ENCODE data around the gene DAPK2. TPM values are rescaled to one million over a fixed set of nuclear protein-coding genes. Genes with fewer than 3 reads are reported as not detected.
A peak's percentile ranks its signal among the peaks of the same experiment; 100 is the strongest.

DAPK2 gene
- total and polyA plus RNA-seq, 4 donors = 4.0 to 6.7 (median 6.7) TPM

DNA sequence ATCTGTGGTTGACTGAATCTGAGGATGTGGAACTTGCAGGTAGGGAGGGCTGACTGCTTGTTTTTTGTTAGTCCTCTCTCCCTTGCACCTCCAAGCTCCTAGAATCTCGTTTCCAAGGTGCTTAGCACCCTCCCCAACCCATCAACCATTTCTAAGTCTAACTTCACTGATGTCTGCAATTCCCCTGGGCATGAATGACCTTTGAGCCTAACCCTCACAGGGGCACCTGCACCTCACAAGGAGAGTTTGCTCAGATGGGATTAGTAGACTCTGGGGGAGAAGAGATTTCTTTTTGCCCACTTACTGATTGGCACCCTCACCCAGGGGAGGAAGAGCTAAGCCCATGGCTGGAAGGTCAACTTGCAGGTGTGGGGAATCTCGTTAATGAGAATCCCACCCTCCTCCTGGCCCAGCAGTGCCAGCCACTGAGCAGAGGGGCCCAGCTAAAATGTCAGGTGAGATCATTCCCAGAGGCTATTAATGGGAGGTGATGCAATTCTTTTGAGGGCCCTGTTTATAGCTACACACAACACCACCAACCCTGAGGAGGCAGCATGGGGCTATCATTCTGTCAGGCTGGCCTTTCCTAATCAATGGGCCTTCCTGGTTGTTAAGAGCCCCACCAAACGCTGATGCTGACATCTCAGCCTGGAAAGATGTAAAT, 130.9 kb downstream of the DAPK2 start:
- 79% methylated on average over 2 of the region's 3 CpGs for WGBS (ENCODE audit: insufficient coverage)
- H3K4me1 ChIP-seq (ENCODE audit: control insufficient read depth, insufficient read depth, low read length) = peaks cover 25% of the 10 kb centered on the region
- no peaks in the 10 kb centered on the region for H3K36me3 ChIP-seq (ENCODE audit: control insufficient read depth, insufficient read depth, low read length)
- H3K9me3 ChIP-seq (ENCODE audit: control insufficient read depth, insufficient read depth, low read length) = no peaks in the 10 kb centered on the region
- no peak overlapping the region for H3K4me3 ChIP-seq (ENCODE audit: low read depth, low read length)
- peak overlapping the region; percentile 15 for H3K27ac ChIP-seq (ENCODE audit: low read depth, low read length)
- no peaks in the 10 kb centered on the region for H3K27me3 ChIP-seq (ENCODE audit: control insufficient read depth, insufficient read depth, low read length)
- DNase-seq (ENCODE audit: low read depth in 4 of 6, low spot score in 6 of 6) = no peak

- 90% methylated on average over 2 of the region's 3 CpGs for WGBS (ENCODE audit: insufficient coverage)
- no peak for DNase-seq (ENCODE audit: low read depth in 4 of 6, low spot score in 6 of 6)
- Histone ChIP-seq H3K27ac (ENCODE audit: low read depth, low read length) (no peak overlapping the region), H3K27me3 (ENCODE audit: control insufficient read depth, insufficient read depth, low read length) (no peaks in the 10 kb centered on the region), H3K36me3 (ENCODE audit: control insufficient read depth, insufficient read depth, low read length) (no peaks in the 10 kb centered on the region), H3K4me1 (ENCODE audit: control insufficient read depth, insufficient read depth, low read length) (peaks cover 39% of the 10 kb centered on the region), H3K9me3 (ENCODE audit: control insufficient read depth, insufficient read depth, low read length) (no peaks in the 10 kb centered on the region), H3K4me3 (ENCODE audit: low read depth, low read length) (no peak overlapping the region)
Observed at GRCh38 chr15:63913786-63914315, 132.4 kb downstream of the DAPK2 start.

GRCh38 chr15:63913336-63913735, 132.9 kb downstream of the DAPK2 start:
- no peak for DNase-seq (ENCODE audit: low read depth in 4 of 6, low spot score in 6 of 6)
- Histone ChIP-seq H3K27ac (ENCODE audit: low read depth, low read length) (no peak overlapping the region), H3K27me3 (ENCODE audit: control insufficient read depth, insufficient read depth, low read length) (no peaks in the 10 kb centered on the region), H3K4me1 (ENCODE audit: control insufficient read depth, insufficient read depth, low read length) (peaks cover 43% of the 10 kb centered on the region), H3K36me3 (ENCODE audit: control insufficient read depth, insufficient read depth, low read length) (peaks cover 1% of the 10 kb centered on the region), H3K9me3 (ENCODE audit: control insufficient read depth, insufficient read depth, low read length) (no peaks in the 10 kb centered on the region), H3K4me3 (ENCODE audit: low read depth, low read length) (no peak overlapping the region)
- 84% methylated on average over 8 of the region's 9 CpGs for WGBS (ENCODE audit: insufficient coverage)

DNA sequence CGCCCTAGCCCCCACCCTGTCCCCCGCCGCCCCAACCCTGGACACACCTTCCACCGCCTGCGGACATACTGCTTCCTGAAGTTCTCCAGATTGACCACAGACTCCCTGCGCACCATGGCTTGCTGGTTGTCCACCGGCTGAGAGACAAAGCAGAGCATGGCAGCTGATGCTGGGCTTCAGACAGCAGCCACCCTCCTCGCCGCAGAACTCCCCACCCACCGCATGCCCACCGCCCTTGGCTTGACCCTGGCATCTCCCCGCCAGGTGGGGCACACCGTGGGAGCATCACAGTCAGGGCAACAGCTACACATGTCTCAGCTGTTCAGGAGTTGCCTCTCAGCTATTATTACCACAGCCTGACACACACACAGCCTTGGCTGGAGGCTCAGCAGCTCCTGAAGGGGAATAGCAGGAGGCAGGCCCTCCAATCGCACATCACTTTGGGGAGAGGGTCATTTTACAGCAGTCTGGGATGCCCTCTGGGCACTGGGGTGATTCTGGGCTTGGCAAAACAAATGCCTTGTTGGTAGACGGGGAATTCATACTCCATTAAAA, 134.1 kb downstream of the DAPK2 start:
- Histone ChIP-seq H3K27me3 (ENCODE audit: control insufficient read depth, insufficient read depth, low read length) (no peaks in the 10 kb centered on the region), H3K27ac (ENCODE audit: low read depth, low read length) (no peak overlapping the region), H3K36me3 (ENCODE audit: control insufficient read depth, insufficient read depth, low read length) (peaks cover 4% of the 10 kb centered on the region), H3K4me3 (ENCODE audit: low read depth, low read length) (no peak overlapping the region), H3K4me1 (ENCODE audit: control insufficient read depth, insufficient read depth, low read length) (peaks cover 35% of the 10 kb centered on the region), H3K9me3 (ENCODE audit: control insufficient read depth, insufficient read depth, low read length) (no peaks in the 10 kb centered on the region)
- 81% methylated on average over 11 of the region's 15 CpGs for WGBS (ENCODE audit: insufficient coverage)
- no peak for DNase-seq (ENCODE audit: low read depth in 4 of 6, low spot score in 6 of 6)

DNA sequence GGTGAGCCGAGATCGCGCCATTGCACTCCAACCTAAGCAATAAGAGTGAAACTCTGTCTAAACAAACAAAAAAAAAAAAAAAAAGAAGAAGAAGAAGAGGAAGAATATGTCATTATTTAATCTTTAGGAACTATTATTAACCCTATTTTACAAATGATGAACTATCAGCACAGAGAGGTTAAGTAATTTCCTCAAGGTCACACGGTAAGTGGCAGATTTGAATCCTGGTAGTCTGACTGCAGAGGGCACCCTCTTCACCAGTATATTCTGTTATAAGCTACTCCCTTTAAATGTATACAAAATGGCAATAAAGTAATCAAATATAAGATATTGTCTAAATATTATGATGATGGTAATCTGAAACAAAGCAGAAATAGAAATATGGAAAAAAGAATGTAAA, 135.1 kb downstream of the DAPK2 start:
- WGBS (ENCODE audit: insufficient coverage) = no CpG with 5 or more reads among the region's 4 CpGs
- H3K36me3 ChIP-seq (ENCODE audit: control insufficient read depth, insufficient read depth, low read length) = peaks cover 4% of the 10 kb centered on the region
- no peaks in the 10 kb centered on the region for H3K9me3 ChIP-seq (ENCODE audit: control insufficient read depth, insufficient read depth, low read length)
- H3K27ac ChIP-seq (ENCODE audit: low read depth, low read length) = no peak overlapping the region
- H3K4me3 ChIP-seq (ENCODE audit: low read depth, low read length) = no peak overlapping the region
- H3K27me3 ChIP-seq (ENCODE audit: control insufficient read depth, insufficient read depth, low read length) = no peaks in the 10 kb centered on the region
- no peak for DNase-seq (ENCODE audit: low read depth in 4 of 6, low spot score in 6 of 6)
- peaks cover 32% of the 10 kb centered on the region for H3K4me1 ChIP-seq (ENCODE audit: control insufficient read depth, insufficient read depth, low read length)

GRCh38 chr15:63909819-63910437, 136.4 kb downstream of the DAPK2 start:
- Histone ChIP-seq H3K27ac (ENCODE audit: low read depth, low read length) (peak overlapping the region; percentile 47), H3K9me3 (ENCODE audit: control insufficient read depth, insufficient read depth, low read length) (no peaks in the 10 kb centered on the region), H3K36me3 (ENCODE audit: control insufficient read depth, insufficient read depth, low read length) (peaks cover 4% of the 10 kb centered on the region), H3K4me3 (ENCODE audit: low read depth, low read length) (no peak overlapping the region), H3K4me1 (ENCODE audit: control insufficient read depth, insufficient read depth, low read length) (peaks cover 24% of the 10 kb centered on the region), H3K27me3 (ENCODE audit: control insufficient read depth, insufficient read depth, low read length) (no peaks in the 10 kb centered on the region)
- 19% methylated on average over 6 of the region's 10 CpGs for WGBS (ENCODE audit: insufficient coverage)
- DNase-seq (ENCODE audit: low read depth in 4 of 6, low spot score in 6 of 6) = peak in 3 of 6 donors; percentile 35 to 81 (median 73)

GRCh38 chr15:63908991-63909390, 137.3 kb downstream of the DAPK2 start:
- no peaks in the 10 kb centered on the region for H3K27me3 ChIP-seq (ENCODE audit: control insufficient read depth, insufficient read depth, low read length)
- no peak overlapping the region for H3K4me3 ChIP-seq (ENCODE audit: low read depth, low read length)
- peaks cover 4% of the 10 kb centered on the region for H3K36me3 ChIP-seq (ENCODE audit: control insufficient read depth, insufficient read depth, low read length)
- no peak for DNase-seq (ENCODE audit: low read depth in 4 of 6, low spot score in 6 of 6)
- H3K9me3 ChIP-seq (ENCODE audit: control insufficient read depth, insufficient read depth, low read length) = no peaks in the 10 kb centered on the region
- no peak overlapping the region for H3K27ac ChIP-seq (ENCODE audit: low read depth, low read length)
- peaks cover 24% of the 10 kb centered on the region for H3K4me1 ChIP-seq (ENCODE audit: control insufficient read depth, insufficient read depth, low read length)
- no CpG with 5 or more reads among the region's 2 CpGs for WGBS (ENCODE audit: insufficient coverage)

DNA sequence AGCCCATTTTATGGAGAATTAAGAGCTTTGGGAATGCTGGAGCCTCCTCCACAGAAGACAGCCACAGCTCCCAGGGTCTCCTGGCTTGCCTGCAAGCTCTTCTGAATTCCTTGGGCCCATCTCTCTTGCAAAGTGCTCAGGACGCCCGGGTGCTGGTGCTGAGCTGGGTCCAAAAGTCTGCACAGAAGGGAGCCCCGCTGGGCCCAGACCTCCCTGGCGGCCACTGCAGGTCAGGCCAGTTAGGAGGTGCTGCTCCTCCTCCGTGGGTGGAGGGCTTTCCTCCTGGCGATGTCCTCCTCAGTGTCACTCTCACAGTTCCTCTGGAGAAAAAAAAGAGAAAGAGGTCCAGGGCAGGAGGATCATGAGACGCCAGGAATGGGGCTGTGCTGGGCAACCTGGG, 138.0 kb downstream of the DAPK2 start:
- no peaks in the 10 kb centered on the region for H3K9me3 ChIP-seq (ENCODE audit: control insufficient read depth, insufficient read depth, low read length)
- no peak overlapping the region for H3K27ac ChIP-seq (ENCODE audit: low read depth, low read length)
- no peaks in the 10 kb centered on the region for H3K27me3 ChIP-seq (ENCODE audit: control insufficient read depth, insufficient read depth, low read length)
- DNase-seq (ENCODE audit: low read depth in 4 of 6, low spot score in 6 of 6) = no peak
- peaks cover 24% of the 10 kb centered on the region for H3K4me1 ChIP-seq (ENCODE audit: control insufficient read depth, insufficient read depth, low read length)
- H3K36me3 ChIP-seq (ENCODE audit: control insufficient read depth, insufficient read depth, low read length) = peaks cover 4% of the 10 kb centered on the region
- 97% methylated on average over 7 of the region's 7 CpGs for WGBS (ENCODE audit: insufficient coverage)
- H3K4me3 ChIP-seq (ENCODE audit: low read depth, low read length) = no peak overlapping the region

GRCh38 chr15:63907521-63907920, 138.8 kb downstream of the DAPK2 start:
- Histone ChIP-seq H3K27ac (ENCODE audit: low read depth, low read length) (no peak overlapping the region), H3K36me3 (ENCODE audit: control insufficient read depth, insufficient read depth, low read length) (peaks cover 4% of the 10 kb centered on the region), H3K27me3 (ENCODE audit: control insufficient read depth, insufficient read depth, low read length) (no peaks in the 10 kb centered on the region), H3K4me1 (ENCODE audit: control insufficient read depth, insufficient read depth, low read length) (peaks cover 24% of the 10 kb centered on the region), H3K4me3 (ENCODE audit: low read depth, low read length) (no peak overlapping the region), H3K9me3 (ENCODE audit: control insufficient read depth, insufficient read depth, low read length) (no peaks in the 10 kb centered on the region)
- no peak for DNase-seq (ENCODE audit: low read depth in 4 of 6, low spot score in 6 of 6)
- 95% methylated on average over 5 of the region's 8 CpGs for WGBS (ENCODE audit: insufficient coverage)

DNA sequence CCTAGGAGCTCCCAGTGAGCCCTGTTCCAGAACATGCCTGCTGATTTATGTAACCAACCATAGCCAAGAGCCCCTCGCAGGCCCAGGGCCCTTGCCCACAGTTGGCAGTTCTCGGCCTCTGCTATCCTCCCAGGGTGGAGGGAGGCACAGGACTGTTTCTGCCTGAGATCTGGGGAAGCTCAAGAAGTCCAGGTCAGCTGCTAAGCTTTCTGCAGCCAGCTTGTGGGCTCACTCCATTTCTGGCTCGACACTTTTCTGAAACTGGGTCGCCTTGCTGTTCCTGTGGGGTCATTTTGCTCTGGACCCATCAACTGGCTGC, 140.1 kb downstream of the DAPK2 start:
- H3K27me3 ChIP-seq (ENCODE audit: control insufficient read depth, insufficient read depth, low read length) = no peaks in the 10 kb centered on the region

More for the DNA sequence above, 140.1 kb downstream of the DAPK2 start:
- no peak overlapping the region for H3K27ac ChIP-seq (ENCODE audit: low read depth, low read length)
- no peak overlapping the region for H3K4me3 ChIP-seq (ENCODE audit: low read depth, low read length)
- peaks cover 24% of the 10 kb centered on the region for H3K4me1 ChIP-seq (ENCODE audit: control insufficient read depth, insufficient read depth, low read length)
- H3K9me3 ChIP-seq (ENCODE audit: control insufficient read depth, insufficient read depth, low read length) = no peaks in the 10 kb centered on the region
- DNase-seq (ENCODE audit: low read depth in 4 of 6, low spot score in 6 of 6) = no peak
- 75% methylated on average over 3 of the region's 4 CpGs for WGBS (ENCODE audit: insufficient coverage)
- peaks cover 4% of the 10 kb centered on the region for H3K36me3 ChIP-seq (ENCODE audit: control insufficient read depth, insufficient read depth, low read length)
